ENCODE data around the gene UBR3.

GRCh38 chr2:169849710-169850109, 22.5 kb downstream of the UBR3 start:
- TF ChIP-seq CTCF (IDR thresholded peaks at IDR 0.05), result no peak
- TF ChIP-seq POLR2A (IDR thresholded peaks at IDR 0.05), result no peak
